ENCODE results near the gene B3GALT4.

Gene B3GALT4

DNA sequence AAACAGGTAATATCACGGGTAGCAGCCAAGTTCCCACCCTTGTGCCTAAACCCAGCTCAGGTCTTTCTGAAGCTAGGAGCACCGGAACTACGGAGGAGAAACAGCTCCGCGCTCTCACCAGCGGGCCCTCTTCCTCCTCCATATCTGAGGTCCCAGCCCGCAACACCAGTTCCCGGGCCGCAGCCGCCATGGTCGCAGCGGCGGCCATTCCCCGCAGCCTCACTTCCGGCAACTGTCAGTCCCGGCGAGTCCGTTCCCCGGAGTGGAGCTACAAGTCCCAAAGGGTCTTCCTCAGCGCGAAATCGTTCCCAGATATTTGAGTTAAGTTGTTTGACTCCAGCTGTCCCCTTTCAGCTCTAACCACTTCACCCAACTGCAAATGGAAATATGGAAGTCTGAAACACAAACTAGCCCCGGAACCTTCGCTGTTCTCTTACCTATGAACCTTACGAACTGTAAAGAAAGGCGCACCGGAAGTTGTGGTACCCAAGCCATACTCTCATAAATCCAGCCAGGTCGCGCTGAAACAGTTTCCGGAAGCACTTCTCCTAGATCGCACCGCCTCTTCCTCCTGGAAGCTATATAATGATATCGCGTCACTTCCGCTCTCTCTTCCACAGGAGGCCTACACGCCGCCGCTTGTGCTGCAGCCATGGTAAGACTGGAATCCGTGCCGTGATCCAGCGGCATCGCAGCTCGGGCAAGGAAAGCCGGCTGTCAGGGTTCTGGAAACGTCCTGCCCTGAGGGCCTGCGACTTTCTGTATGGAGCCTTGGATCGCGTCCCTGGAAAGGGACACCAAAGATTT lies 5.3 kb upstream of the B3GALT4 start, which contains the start of the genes RPS18 and VPS52 (continued):
- TF ChIP-seq, protein P1, sequence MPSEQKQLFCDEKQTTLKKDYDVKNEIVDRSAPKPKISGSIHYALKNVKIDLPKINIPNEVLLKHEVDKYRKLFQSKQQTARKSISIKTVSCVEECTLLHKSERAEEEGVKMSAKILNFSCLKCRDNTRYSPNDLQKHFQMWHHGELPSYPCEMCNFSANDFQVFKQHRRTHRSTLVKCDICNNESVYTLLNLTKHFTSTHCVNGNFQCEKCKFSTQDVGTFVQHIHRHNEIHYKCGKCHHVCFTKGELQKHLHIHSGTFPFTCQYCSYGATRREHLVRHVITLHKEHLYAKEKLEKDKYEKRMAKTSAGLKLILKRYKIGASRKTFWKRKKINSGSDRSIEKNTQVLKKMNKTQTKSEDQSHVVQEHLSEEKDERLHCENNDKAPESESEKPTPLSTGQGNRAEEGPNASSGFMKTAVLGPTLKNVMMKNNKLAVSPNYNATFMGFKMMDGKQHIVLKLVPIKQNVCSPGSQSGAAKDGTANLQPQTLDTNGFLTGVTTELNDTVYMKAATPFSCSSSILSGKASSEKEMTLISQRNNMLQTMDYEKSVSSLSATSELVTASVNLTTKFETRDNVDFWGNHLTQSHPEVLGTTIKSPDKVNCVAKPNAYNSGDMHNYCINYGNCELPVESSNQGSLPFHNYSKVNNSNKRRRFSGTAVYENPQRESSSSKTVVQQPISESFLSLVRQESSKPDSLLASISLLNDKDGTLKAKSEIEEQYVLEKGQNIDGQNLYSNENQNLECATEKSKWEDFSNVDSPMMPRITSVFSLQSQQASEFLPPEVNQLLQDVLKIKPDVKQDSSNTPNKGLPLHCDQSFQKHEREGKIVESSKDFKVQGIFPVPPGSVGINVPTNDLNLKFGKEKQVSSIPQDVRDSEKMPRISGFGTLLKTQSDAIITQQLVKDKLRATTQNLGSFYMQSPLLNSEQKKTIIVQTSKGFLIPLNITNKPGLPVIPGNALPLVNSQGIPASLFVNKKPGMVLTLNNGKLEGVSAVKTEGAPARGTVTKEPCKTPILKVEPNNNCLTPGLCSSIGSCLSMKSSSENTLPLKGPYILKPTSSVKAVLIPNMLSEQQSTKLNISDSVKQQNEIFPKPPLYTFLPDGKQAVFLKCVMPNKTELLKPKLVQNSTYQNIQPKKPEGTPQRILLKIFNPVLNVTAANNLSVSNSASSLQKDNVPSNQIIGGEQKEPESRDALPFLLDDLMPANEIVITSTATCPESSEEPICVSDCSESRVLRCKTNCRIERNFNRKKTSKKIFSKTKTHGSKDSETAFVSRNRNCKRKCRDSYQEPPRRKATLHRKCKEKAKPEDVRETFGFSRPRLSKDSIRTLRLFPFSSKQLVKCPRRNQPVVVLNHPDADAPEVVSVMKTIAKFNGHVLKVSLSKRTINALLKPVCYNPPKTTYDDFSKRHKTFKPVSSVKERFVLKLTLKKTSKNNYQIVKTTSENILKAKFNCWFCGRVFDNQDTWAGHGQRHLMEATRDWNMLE (tag by site-specific recombination; conservative IDR thresholded peaks at IDR 0.05; ENCODE audit: low read depth), result peak; percentile 98
- TF ChIP-seq KLF8 (tag by site-specific recombination; IDR thresholded peaks at IDR 0.05) (peak; percentile 87), ZNF302 (tag by site-specific recombination; IDR thresholded peaks at IDR 0.05; ENCODE audit: low read depth) (no peak), ZXDB (tag by site-specific recombination; IDR thresholded peaks at IDR 0.05) (peak; percentile 92), ZNF558 (tag by site-specific recombination; IDR thresholded peaks at IDR 0.05) (peak; percentile 70), KLF9 (tag by site-specific recombination; IDR thresholded peaks at IDR 0.05; ENCODE audit: low read depth) (peak; percentile 7), GLIS1 (tag by site-specific recombination; IDR thresholded peaks at IDR 0.05) (no peak), ZFP37 (tag by site-specific recombination; IDR thresholded peaks at IDR 0.05) (peak; percentile 88), ZNF184 (tag by site-specific recombination; IDR thresholded peaks at IDR 0.05) (peak; percentile 43; the same call in 1 of the 2 replicates), BCL11B (tag by site-specific recombination; IDR thresholded peaks at IDR 0.05; ENCODE audit: low read depth) (peak; percentile 27; the same call in 1 of the 2 replicates), ZNF777 (tag by site-specific recombination; IDR thresholded peaks at IDR 0.05; ENCODE audit: borderline replicate concordance) (peak; percentile 20; the same call in 1 of the 2 replicates), ZNF561 (tag by site-specific recombination; IDR thresholded peaks at IDR 0.05; ENCODE audit: borderline replicate concordance) (peak; percentile 90; the same call in 1 of the 2 replicates), BCL11A (tag by site-specific recombination; IDR thresholded peaks at IDR 0.05; ENCODE audit: low read depth) (no peak), ZBTB1 (tag by site-specific recombination; IDR thresholded peaks at IDR 0.05) (no peak), ZNF133 (tag by site-specific recombination; IDR thresholded peaks at IDR 0.05) (no peak), KLF1 (tag by site-specific recombination; IDR thresholded peaks at IDR 0.05) (no peak), ZNF311 (tag by site-specific recombination; IDR thresholded peaks at IDR 0.05; ENCODE audit: borderline replicate concordance) (no peak), ZSCAN30 (tag by site-specific recombination; IDR thresholded peaks at IDR 0.05) (no peak; the same call in none of the 2 replicates), ZNF239 (tag by site-specific recombination; IDR thresholded peaks at IDR 0.05) (no peak), ZFHX2 (tag by site-specific recombination; conservative IDR thresholded peaks at IDR 0.05) (no peak), OVOL3 (tag by site-specific recombination; IDR thresholded peaks at IDR 0.05) (peak; percentile 13; the same call in 1 of the 2 replicates), ZNF747 (tag by site-specific recombination; IDR thresholded peaks at IDR 0.05) (no peak), ZNF2 (tag by site-specific recombination; IDR thresholded peaks at IDR 0.05) (peak; percentile 95), ZNF843 (tag by site-specific recombination; IDR thresholded peaks at IDR 0.05) (peak; percentile 42; the same call in 1 of the 2 replicates)
- TF ChIP-seq, protein P2, sequence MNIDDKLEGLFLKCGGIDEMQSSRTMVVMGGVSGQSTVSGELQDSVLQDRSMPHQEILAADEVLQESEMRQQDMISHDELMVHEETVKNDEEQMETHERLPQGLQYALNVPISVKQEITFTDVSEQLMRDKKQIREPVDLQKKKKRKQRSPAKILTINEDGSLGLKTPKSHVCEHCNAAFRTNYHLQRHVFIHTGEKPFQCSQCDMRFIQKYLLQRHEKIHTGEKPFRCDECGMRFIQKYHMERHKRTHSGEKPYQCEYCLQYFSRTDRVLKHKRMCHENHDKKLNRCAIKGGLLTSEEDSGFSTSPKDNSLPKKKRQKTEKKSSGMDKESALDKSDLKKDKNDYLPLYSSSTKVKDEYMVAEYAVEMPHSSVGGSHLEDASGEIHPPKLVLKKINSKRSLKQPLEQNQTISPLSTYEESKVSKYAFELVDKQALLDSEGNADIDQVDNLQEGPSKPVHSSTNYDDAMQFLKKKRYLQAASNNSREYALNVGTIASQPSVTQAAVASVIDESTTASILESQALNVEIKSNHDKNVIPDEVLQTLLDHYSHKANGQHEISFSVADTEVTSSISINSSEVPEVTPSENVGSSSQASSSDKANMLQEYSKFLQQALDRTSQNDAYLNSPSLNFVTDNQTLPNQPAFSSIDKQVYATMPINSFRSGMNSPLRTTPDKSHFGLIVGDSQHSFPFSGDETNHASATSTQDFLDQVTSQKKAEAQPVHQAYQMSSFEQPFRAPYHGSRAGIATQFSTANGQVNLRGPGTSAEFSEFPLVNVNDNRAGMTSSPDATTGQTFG (tag by site-specific recombination; IDR thresholded peaks at IDR 0.05; ENCODE audit: borderline replicate concordance), result no peak
- TF ChIP-seq, protein P3, sequence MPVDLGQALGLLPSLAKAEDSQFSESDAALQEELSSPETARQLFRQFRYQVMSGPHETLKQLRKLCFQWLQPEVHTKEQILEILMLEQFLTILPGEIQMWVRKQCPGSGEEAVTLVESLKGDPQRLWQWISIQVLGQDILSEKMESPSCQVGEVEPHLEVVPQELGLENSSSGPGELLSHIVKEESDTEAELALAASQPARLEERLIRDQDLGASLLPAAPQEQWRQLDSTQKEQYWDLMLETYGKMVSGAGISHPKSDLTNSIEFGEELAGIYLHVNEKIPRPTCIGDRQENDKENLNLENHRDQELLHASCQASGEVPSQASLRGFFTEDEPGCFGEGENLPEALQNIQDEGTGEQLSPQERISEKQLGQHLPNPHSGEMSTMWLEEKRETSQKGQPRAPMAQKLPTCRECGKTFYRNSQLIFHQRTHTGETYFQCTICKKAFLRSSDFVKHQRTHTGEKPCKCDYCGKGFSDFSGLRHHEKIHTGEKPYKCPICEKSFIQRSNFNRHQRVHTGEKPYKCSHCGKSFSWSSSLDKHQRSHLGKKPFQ (tag by site-specific recombination; IDR thresholded peaks at IDR 0.05), result 0 out of 2 replicates have a peak, but pooled peaks have one; percentile 18
- TF ChIP-seq, protein P4, sequence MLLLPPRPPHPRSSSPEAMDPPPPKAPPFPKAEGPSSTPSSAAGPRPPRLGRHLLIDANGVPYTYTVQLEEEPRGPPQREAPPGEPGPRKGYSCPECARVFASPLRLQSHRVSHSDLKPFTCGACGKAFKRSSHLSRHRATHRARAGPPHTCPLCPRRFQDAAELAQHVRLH (tag by site-specific recombination; IDR thresholded peaks at IDR 0.05), result peak; percentile 97
- TF ChIP-seq, protein P5, sequence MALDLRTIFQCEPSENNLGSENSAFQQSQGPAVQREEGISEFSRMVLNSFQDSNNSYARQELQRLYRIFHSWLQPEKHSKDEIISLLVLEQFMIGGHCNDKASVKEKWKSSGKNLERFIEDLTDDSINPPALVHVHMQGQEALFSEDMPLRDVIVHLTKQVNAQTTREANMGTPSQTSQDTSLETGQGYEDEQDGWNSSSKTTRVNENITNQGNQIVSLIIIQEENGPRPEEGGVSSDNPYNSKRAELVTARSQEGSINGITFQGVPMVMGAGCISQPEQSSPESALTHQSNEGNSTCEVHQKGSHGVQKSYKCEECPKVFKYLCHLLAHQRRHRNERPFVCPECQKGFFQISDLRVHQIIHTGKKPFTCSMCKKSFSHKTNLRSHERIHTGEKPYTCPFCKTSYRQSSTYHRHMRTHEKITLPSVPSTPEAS (tag by site-specific recombination; IDR thresholded peaks at IDR 0.05), result peak; percentile 39
